CD14-positive monocyte (primary cell): ENCODE results near the gene PHLPP1. TPM values are rescaled to one million over a fixed set of nuclear protein-coding genes. Genes with fewer than 3 reads are reported as not detected.

Experiments
- DNase-seq, 3 donors: peaks; one replicate each; pipeline ENCODE4 v3.0.0-alpha.2; 2011 to 2022
- H2AFZ ChIP-seq: 2 replicates; pipeline ENCODE4 v1.6.0; 2012; ENCODE audit warnings: mild to moderate bottlenecking, low read depth, low read length, inconsistent platforms; ENCODE audit not compliant: insufficient read depth, poor library complexity, severe bottlenecking
- H3K27ac ChIP-seq, 2 donors: 1 replicate in 1 of 2; 2 replicates in 1 of 2; pipeline ENCODE4 v1.5.1; 2012 to 2013; ENCODE audit warnings: low read length in 2 of 2, control low read depth in 1 of 2, inconsistent platforms in 1 of 2, low read depth in 1 of 2, mild to moderate bottlenecking in 1 of 2
- H3K27me3 ChIP-seq, 2 donors: one replicate each; pipeline versions ENCODE4 v1.6.0 to v1.6.1; 2011 to 2013; ENCODE audit warnings: low read length in 2 of 2; ENCODE audit not compliant: control insufficient read depth in 2 of 2, insufficient read depth in 2 of 2
- H3K36me3 ChIP-seq, 2 donors: replicated peaks in 1 of 2; 1 replicate in 1 of 2; 2 replicates in 1 of 2; pipeline versions ENCODE4 v1.5.1 to v1.6.1; 2012 to 2013; ENCODE audit warnings: low read length in 2 of 2, control low read depth in 1 of 2, inconsistent platforms in 1 of 2, mild to moderate bottlenecking in 1 of 2; ENCODE audit not compliant: insufficient read depth in 2 of 2, control insufficient read depth in 1 of 2
- H3K4me1 ChIP-seq, 2 donors: 1 replicate in 1 of 2; 2 replicates in 1 of 2; pipeline versions ENCODE4 v1.5.1 to v1.6.1; 2012 to 2013; ENCODE audit warnings: low read length in 2 of 2, control low read depth in 1 of 2, inconsistent platforms in 1 of 2, mild to moderate bottlenecking in 1 of 2, moderate library complexity in 1 of 2; ENCODE audit not compliant: insufficient read depth in 2 of 2, control insufficient read depth in 1 of 2
- H3K4me2 ChIP-seq: replicated peaks from 2 replicates; pipeline ENCODE3; 2012; ENCODE audit warnings: low read length, moderate library complexity, mild to moderate bottlenecking; ENCODE audit not compliant: poor library complexity, severe bottlenecking; ENCODE audit errors: extremely low read depth
- H3K4me3 ChIP-seq, 3 experiments: fragments of 200-600 bp in 1 of 3; sonication (generic) in 1 of 3; replicated peaks in 1 of 3; 1 replicate in 2 of 3; 2 replicates in 1 of 3; pipeline ENCODE4 v1.5.1; 2011 to 2013; ENCODE audit warnings: low read length in 3 of 3, mild to moderate bottlenecking in 3 of 3, control low read depth in 2 of 3, low read depth in 2 of 3, inconsistent platforms in 1 of 3, moderate library complexity in 1 of 3
- H3K79me2 ChIP-seq: 2 replicates; pipeline ENCODE4 v1.6.0; 2012; ENCODE audit warnings: mild to moderate bottlenecking, control low read depth, inconsistent platforms, low read length, moderate library complexity; ENCODE audit not compliant: insufficient read depth
- H3K9ac ChIP-seq: 2 replicates; pipeline ENCODE4 v1.6.0; 2017; ENCODE audit warnings: low read length, mild to moderate bottlenecking; ENCODE audit not compliant: insufficient read depth, poor library complexity, severe bottlenecking
- H3K9me3 ChIP-seq, 2 donors: replicated peaks in 1 of 2; 1 replicate in 1 of 2; 2 replicates in 1 of 2; pipeline versions ENCODE4 v1.5.1 to v1.6.1; 2012 to 2013; ENCODE audit warnings: low read length in 2 of 2, control low read depth in 1 of 2; ENCODE audit not compliant: control insufficient read depth in 1 of 2, insufficient read depth in 1 of 2
- H4K20me1 ChIP-seq: 2 replicates; pipeline ENCODE4 v1.6.0; 2012; ENCODE audit warnings: mild to moderate bottlenecking, low read length, control low read depth, moderate library complexity; ENCODE audit not compliant: insufficient read depth
- H3K27ac Mint-ChIP-seq, 7 donors: one replicate each; pipeline ENCODE4 v1.8.0; 2020; ENCODE audit warnings: mild to moderate bottlenecking in 7 of 7, mixed read lengths in 7 of 7, moderate library complexity in 6 of 7, inconsistent platforms in 2 of 7
- H3K27me3 Mint-ChIP-seq, 3 donors: one replicate each; pipeline ENCODE4 v1.8.0; 2021 to 2022; ENCODE audit warnings: low read depth in 3 of 3, mild to moderate bottlenecking in 3 of 3, mixed read lengths in 3 of 3, moderate library complexity in 3 of 3, inconsistent platforms in 1 of 3
- H3K36me3 Mint-ChIP-seq, 2 donors: one replicate each; pipeline ENCODE4 v1.8.0; 2020; ENCODE audit warnings: mixed read lengths in 2 of 2, inconsistent platforms in 1 of 2, mild to moderate bottlenecking in 1 of 2
- H3K4me1 Mint-ChIP-seq: one replicate; pipeline ENCODE4 v1.8.0; 2020; ENCODE audit warnings: mild to moderate bottlenecking, mixed read lengths
- H3K4me3 Mint-ChIP-seq, 2 donors: one replicate each; pipeline ENCODE4 v1.8.0; 2020; ENCODE audit warnings: mild to moderate bottlenecking in 2 of 2, mixed read lengths in 2 of 2, moderate library complexity in 1 of 2
- H3K9me3 Mint-ChIP-seq, 7 donors: one replicate each; pipeline ENCODE4 v1.8.0; 2020 to 2022; ENCODE audit warnings: mixed read lengths in 7 of 7, mild to moderate bottlenecking in 6 of 7, moderate library complexity in 6 of 7, inconsistent platforms in 2 of 7
- CTCF ChIP-seq: fragments of 200-600 bp; IDR thresholded peaks from one replicate; pipeline ENCODE4 v1.8.0; 2022; ENCODE audit warnings: antibody characterized with exemption, mild to moderate bottlenecking
- WGBS: methylation state at CpG from one replicate; pipeline ENCODE4 v1.1.5; 2013; ENCODE audit warnings: missing lambda C conversion rate; ENCODE audit not compliant: insufficient coverage; 5-methylcytosine and 5-hydroxymethylcytosine counted together
- intact Hi-C, 2 donors: fragments of 100-400 bp; cut with micrococcal nuclease; formaldehyde crosslinking; loops; one replicate each; pipeline versions ENCODE4 v1.15.0 to v1.15.1; 2023
- polyA plus RNA-seq, 3 donors: library from polyadenylated mRNA; depleted of rRNA in 1 of 3; unstranded in 2 of 3; stranded (reverse) in 1 of 3; fragments of 300-500 nt in 2 of 3; fragments of >200 nt in 1 of 3; fragmentation: Illumina TruSeq in 2 of 3; gene quantifications; 1 replicate in 2 of 3; 2 replicates in 1 of 3; pipeline ENCODE4 v1.2.3, GENCODE V29; 2012 to 2021

PHLPP1 gene
- polyA plus RNA-seq, 3 donors: 0.04 to 2.0 (median 0.55) TPM

- Mint-ChIP-seq H3K4me3 (no peak overlapping the region), H3K4me1 (no peaks in the 10 kb centered on the region), H3K36me3 (no peaks in the 10 kb centered on the region), H3K9me3 (peaks cover 0 to 3% (median 0%) of the 10 kb centered on the region in 7 donors), H3K27ac (no peak overlapping the region), H3K27me3 (peaks cover 0 to 2% (median 0%) of the 10 kb centered on the region in 3 donors)
- Histone ChIP-seq H3K79me2 (no peaks in the 10 kb centered on the region), H3K36me3 (no peaks in the 10 kb centered on the region), H4K20me1 (no peaks in the 10 kb centered on the region), H3K4me1 (no peaks in the 10 kb centered on the region), H3K27me3 (no peaks in the 10 kb centered on the region), H3K4me2 (no peak overlapping the region), H3K4me3 (no peak overlapping the region), H2AFZ (no peak overlapping the region), H3K9me3 (no peaks in the 10 kb centered on the region), H3K27ac (no peak overlapping the region), H3K9ac (no peak overlapping the region)
- no peak for DNase-seq
- intact Hi-C loops: no loop called here
- 100% methylated on average over 2 of the region's 6 CpGs for WGBS
- no peak for TF ChIP-seq CTCF
Measured at GRCh38 chr18:63002305-63002704, 287.0 kb downstream of the PHLPP1 start.

GRCh38 chr18:63002803-63003445, 287.6 kb downstream of the PHLPP1 start:
- no peaks in the 10 kb centered on the region for H3K4me1 Mint-ChIP-seq
- Histone ChIP-seq H3K4me2 (no peak overlapping the region), H3K36me3 (no peaks in the 10 kb centered on the region), H3K79me2 (no peaks in the 10 kb centered on the region), H3K27ac (no peak overlapping the region), H2AFZ (no peak overlapping the region), H3K9me3 (no peaks in the 10 kb centered on the region), H3K27me3 (no peaks in the 10 kb centered on the region), H4K20me1 (no peaks in the 10 kb centered on the region), H3K4me1 (no peaks in the 10 kb centered on the region), H3K9ac (no peak overlapping the region), H3K4me3 (no peak overlapping the region)
- 97% methylated on average over 5 of the region's 9 CpGs for WGBS
- H3K36me3 Mint-ChIP-seq: no peaks in the 10 kb centered on the region
- H3K4me3 Mint-ChIP-seq: no peak overlapping the region
- H3K27ac Mint-ChIP-seq: no peak overlapping the region
- H3K27me3 Mint-ChIP-seq: peaks cover 0 to 2% (median 0%) of the 10 kb centered on the region in 3 donors
- DNase-seq: no peak
- peaks cover 0 to 3% (median 0%) of the 10 kb centered on the region in 7 donors for H3K9me3 Mint-ChIP-seq
- no peak for TF ChIP-seq CTCF
- intact Hi-C loops: no loop called here
